SKM-1 (cell line): ENCODE measurements around the gene CPLX1.
"Not testable (repeated sequence)": the region's sequence is repeated elsewhere in the genome, so short reads cannot be mapped to it uniquely, and the experiment has no call there.

Experiments used
- DNase-seq: peaks from one replicate; lab custom pipeline; 2025; ENCODE audit not compliant: unreplicated experiment; lab: John Stamatoyannopoulos, UW

CPLX1 gene

DNA sequence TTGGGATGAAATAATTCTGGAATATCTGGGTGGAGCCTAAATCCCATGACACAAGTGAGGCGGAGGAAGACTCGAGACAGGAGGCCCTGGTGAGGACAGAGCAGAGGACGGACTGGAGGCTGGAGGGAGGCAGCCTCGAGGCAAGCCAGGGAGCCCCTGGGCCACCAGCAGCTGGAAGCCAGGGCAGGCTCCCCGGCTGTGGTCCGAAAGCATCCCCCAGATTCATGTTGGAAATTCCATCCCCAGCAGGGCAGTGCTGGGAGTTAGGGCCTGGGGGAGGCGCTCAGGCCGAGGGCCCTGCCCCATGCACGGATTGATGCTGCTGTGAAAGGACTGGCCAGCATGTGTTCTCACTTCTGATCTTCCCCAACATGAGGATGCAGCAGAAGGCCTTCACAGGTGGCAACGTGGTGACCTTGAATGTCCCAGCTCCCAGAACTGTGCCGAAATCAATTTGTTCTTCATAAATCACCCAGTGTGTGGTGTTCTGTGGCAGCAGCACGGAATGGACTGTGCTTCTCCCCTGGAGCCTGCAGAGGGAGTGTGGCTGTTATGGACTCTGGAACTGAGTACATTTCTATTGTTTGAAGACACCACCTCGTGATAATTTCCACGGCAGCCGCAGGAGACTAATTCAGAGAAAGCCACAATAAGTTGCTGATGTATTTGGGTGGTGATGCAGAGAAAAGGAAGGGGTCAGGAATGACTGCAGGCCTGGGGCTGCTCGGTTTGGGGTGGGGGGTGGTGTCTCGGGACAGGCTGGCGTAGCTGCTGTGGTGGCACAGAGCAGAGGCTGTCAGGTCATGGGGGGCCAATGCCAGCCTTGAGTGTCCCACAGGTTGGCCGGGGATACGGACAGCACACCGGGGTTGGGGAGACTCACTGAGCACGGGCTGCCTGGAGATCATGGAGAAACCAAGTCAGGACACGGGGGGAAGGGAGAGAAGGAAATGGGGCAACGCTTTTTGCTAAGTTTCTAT, 63.4 kb downstream of the CPLX1 start:
- DNase-seq: no peak

GRCh38 chr4:761739-762138, 64.2 kb downstream of the CPLX1 start:
- no peak for DNase-seq

DNA sequence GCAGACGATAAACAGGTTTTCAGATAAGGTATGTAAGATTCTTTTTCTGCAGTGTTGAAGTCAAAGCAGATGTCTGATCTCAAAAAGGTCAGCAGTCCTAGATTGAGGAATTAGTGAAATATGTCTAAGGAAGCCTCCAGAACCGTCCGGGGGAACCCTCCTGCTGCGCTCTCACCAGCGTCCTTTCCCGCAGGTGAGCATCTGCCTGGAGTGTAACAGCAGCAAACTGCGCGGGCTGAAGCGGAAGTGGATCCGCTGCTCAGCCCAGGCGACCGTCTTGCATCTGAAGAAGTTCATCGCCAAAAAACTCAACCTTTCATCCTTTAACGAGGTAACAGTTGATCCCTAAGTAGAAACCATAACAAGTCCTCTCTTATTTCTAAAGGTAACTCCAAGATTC, 64.8 kb downstream of the CPLX1 start:
- no peak for DNase-seq

DNA sequence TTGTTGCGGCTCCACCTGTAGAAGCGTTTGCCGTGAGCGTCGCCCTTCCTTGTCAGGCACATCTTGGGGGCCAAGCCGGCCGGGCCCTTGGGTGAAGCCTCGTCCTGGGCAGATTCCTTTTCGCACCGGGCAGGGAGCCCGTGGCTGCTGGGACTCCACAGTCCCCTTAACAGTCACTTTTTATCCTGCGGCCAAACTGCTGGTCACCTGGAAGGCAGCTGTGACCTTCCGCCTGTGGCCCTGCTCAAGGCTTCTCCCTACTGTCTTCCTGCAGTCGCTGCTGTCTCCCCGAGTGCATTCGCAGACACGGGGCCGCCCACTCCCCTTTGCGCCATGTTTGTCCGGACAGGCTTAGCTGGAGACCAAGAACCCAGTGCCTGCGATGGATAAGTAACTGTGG, 65.3 kb downstream of the CPLX1 start:
- DNase-seq: no peak

GRCh38 chr4:759810-760209, 66.1 kb downstream of the CPLX1 start:
- DNase-seq: not testable (repeated sequence)

DNA sequence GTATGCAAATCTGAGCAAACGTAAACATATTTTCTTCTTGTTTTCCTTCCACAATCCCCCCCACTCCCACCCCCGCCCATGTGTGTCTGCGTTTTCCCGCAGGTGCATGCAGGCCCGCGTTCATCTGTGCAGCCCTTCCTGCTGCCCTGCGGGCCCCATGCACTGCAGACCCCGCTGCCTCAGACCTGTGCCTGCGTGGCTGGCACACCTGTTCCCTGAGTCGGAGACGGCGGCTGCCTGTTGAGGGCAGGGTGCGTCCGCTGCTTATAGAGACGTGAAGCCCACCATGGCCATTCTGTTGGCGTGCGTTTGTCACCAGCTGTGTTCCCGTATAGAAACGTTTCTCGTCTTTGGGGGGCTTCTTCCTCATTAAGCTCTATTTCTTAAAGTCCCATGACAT, 68.8 kb downstream of the CPLX1 start:
- DNase-seq: no peak

- DNase-seq: no peak
Measured at GRCh38 chr4:754221-755120, 71.5 kb downstream of the CPLX1 start.

GRCh38 chr4:753186-753585, 72.7 kb downstream of the CPLX1 start:
- not testable (repeated sequence) for DNase-seq

- no peak for DNase-seq
Measured at GRCh38 chr4:752196-752861, 73.6 kb downstream of the CPLX1 start.

DNA sequence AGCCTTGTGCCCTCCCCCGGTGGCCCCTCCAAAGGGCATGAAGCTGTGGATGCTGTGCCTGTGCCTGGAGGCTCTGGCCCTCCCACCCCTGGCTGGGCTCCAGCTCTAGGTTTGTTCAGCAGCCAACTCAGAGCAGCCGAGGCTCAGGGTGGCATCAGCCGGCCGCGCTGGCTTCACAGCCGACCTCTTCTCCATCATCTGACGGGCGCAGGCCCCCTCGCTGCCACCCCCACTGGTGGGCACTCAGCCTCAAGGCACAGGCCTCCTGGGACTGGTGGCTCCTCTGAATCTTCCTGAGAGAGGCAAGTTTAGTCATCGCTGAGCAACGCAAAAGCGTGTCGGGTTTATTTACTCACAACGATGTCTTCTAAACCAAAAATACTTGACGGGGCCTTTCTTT, 74.3 kb downstream of the CPLX1 start:
- DNase-seq: no peak

- DNase-seq: no peak
Measured at GRCh38 chr4:749698-750666, 75.9 kb downstream of the CPLX1 start.

- no peak for DNase-seq
Measured at GRCh38 chr4:748461-748860, 77.5 kb downstream of the CPLX1 start.

DNA sequence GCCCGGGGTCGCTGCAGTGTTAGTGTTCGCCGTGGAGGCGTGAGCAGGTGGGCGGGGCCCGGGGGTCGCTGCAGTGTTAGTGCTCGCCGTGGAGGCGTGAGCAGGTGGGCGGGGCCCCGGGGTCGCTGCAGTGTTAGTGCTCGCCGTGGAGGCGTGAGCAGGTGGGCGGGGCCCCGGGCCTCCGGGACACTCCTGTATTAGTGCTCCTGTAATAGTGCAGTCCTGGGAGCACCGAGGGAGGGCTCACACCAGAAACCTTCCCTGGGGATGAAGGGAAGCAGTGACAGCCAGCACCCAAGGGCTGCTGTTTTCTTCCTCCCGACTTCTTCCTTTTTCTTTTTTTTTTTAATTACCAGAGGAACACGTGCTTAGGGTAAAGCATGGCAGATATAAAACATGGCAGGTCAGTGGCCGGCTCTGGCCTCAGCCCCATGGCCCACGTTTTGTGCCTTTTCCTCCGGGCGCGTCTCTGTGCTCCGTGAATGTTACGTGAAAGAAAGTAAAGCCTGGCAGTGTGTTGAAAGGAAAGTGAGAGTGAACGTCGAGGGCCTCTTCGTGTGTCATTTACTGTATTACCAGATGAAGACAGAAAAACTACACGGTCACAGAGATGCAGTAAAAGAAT, 78.3 kb downstream of the CPLX1 start:
- no peak for DNase-seq

DNA sequence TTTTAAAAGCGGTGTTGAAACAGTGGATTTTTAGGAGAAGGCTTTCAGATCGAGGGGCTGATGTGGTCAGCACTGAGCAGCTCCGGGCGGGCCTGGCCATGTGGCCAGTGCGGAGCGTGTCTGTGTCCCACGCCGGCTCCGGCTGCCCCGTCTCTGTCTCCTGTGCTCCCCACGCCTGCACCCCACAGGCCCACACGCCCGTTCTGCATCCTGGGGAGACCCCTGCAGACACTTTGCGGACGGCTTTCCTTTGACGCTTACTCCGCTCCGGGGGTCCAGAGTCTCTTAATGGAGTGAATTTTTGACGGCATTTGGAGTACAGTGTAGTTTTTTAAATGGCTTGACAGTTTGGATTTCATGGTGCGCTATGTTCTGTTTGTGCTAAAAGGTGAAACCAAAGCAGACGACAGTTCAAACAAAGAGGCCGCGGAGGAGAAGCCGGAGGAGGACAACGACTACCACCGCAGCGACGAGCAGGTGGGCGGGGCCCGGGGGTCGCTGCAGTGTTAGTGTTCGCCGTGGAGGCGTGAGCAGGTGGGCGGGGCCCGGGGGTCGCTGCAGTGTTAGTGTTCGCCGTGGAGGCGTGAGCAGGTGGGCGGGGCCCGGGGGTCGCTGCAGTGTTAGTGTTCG, 81.6 kb downstream of the CPLX1 start:
- DNase-seq: no peak

- DNase-seq: no peak
Measured at GRCh38 chr4:743463-744211, 82.3 kb downstream of the CPLX1 start.

DNA sequence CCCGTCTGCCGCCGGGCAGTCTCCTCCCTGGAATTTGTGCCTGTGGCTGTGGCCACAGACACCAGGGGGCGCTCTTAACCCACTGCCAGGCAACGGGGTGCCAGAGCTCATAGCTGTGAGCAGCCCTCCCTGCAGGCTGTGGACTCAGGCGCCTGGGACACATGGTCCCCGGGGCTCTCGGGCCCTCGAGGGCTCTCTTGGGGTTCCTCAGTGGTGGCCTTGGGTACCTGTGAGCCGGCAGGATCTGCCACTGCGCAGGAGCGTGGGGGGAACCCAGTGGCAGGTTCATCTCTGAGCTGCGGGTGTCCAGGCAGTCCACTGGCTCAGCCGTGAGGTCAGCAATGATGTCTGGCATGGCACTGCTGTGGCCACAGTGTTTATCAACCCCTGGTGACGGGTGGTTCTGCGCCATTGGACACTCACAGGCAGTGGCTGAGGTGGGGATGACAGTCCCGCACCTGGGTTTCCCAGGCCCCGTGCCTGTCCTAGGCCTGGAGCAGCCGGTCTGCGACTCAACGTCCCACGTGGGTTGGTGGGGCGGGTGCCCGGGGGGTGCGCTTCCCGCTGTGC, 83.1 kb downstream of the CPLX1 start:
- DNase-seq: peak; percentile 29

DNA sequence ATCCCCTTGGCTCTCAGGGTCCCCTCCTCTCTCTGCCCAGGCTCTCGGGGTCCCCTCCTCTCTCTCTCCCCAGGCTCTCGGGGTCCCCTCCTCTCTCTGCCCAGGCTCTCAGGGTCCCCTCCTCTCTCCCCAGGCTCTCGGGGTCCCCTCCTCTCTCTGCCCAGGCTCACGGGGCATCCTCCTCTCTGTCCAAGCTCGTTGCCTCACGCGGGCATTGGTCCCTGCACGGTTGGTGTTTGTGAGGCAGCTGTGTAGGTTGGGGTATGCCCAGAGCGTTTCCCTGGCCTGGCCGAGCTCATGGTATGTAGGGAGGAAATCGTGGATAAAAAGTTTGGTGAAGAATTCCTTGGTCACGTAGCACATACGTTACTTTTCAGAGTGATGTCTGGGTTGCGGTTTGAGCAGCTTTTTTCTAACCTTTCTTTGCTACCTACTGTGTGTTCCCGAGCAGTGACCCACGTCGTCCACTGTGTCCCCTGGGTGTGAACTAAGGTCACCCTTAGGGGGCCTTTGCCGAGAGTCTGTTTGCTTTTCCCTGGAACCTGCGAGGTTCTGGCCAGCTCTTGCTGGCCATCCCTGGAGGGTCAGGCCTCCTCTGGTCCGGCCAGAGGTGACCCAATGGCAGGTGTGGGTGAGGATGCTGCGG, 83.7 kb downstream of the CPLX1 start:
- no peak for DNase-seq
